ENCODE results near the gene SPAG16. TPM values are rescaled to one million over a fixed set of nuclear protein-coding genes. Genes with fewer than 3 reads are reported as not detected.

The SPAG16 gene
- 53.7 TPM for polyA plus RNA-seq
- long read RNA-seq, donor 1, transcript SPAG16-207 (5 exons, 1,250 nt): major isoform, 27 of 27 reads
- long read RNA-seq, donor 1, partial matches to known transcripts: 0 of 27 reads
- long read RNA-seq, donor 1, other reads (novel, unspliced or antisense): 0 of 27 reads
- long read RNA-seq, donor 2, transcript SPAG16-207 (5 exons, 1,250 nt): major isoform, 62 of 62 reads
- long read RNA-seq, donor 2, partial matches to known transcripts: 0 of 62 reads
- long read RNA-seq, donor 2, other reads (novel, unspliced or antisense): 0 of 62 reads
- long read RNA-seq, donor 3: 0 reads
- long read RNA-seq, donor 4, partial matches to known transcripts: 0 of 2 reads
- long read RNA-seq, donor 4, other reads (novel, unspliced or antisense): 0 of 2 reads
- long read RNA-seq, donor 5, transcript SPAG16-207 (5 exons, 1,250 nt): major isoform, 28 of 28 reads
- long read RNA-seq, donor 5, partial matches to known transcripts: 0 of 28 reads
- long read RNA-seq, donor 5, other reads (novel, unspliced or antisense): 0 of 28 reads
- long read RNA-seq, donor 6, transcript SPAG16-207 (5 exons, 1,250 nt): major isoform, 44 of 52 reads
- long read RNA-seq, donor 6, partial matches to known transcripts: 8 of 52 reads
- long read RNA-seq, donor 6, other reads (novel, unspliced or antisense): 0 of 52 reads
- long read RNA-seq, donor 7, transcript SPAG16-207 (5 exons, 1,250 nt): major isoform, 10 of 10 reads
- long read RNA-seq, donor 7, partial matches to known transcripts: 0 of 10 reads
- long read RNA-seq, donor 7, other reads (novel, unspliced or antisense): 0 of 10 reads
- long read RNA-seq, donor 8, transcript SPAG16-207 (5 exons, 1,250 nt): major isoform, 81 of 87 reads
- long read RNA-seq, donor 8, partial matches to known transcripts: 6 of 87 reads
- long read RNA-seq, donor 8, other reads (novel, unspliced or antisense): 0 of 87 reads
- long read RNA-seq, donor 9, transcript SPAG16-207 (5 exons, 1,250 nt): major isoform, 52 of 52 reads
- long read RNA-seq, donor 9, partial matches to known transcripts: 0 of 52 reads
- long read RNA-seq, donor 9, other reads (novel, unspliced or antisense): 0 of 52 reads
- long read RNA-seq, donor 10, transcript SPAG16-207 (5 exons, 1,250 nt): major isoform, 55 of 62 reads
- long read RNA-seq, donor 10, partial matches to known transcripts: 7 of 62 reads
- long read RNA-seq, donor 10, other reads (novel, unspliced or antisense): 0 of 62 reads
- long read RNA-seq, donor 11, transcript SPAG16-207 (5 exons, 1,250 nt): major isoform, 32 of 32 reads
- long read RNA-seq, donor 11, partial matches to known transcripts: 0 of 32 reads
- long read RNA-seq, donor 11, other reads (novel, unspliced or antisense): 0 of 32 reads

- H3K4me1 ChIP-seq (ENCODE audit: control insufficient read depth, insufficient read depth, low read length): peaks cover 2% of the 10 kb centered on the region
- peak within 1 kb of the TSS; percentile 70 for H3K4me3 ChIP-seq (ENCODE audit: low read length)
- peak; percentile 97 to 99 for DNase-seq
- WGBS (ENCODE audit: insufficient coverage, low lambda C conversion rate): 0% methylated on average over 2 of the region's 59 CpGs
- H3K27me3 ChIP-seq (ENCODE audit: control insufficient read depth, insufficient read depth, low read length): no peaks in the 10 kb centered on the region
- H3K27ac ChIP-seq (ENCODE audit: low read length): peak within 1 kb of the TSS; percentile 85
- no peaks in the 10 kb centered on the region for H3K9me3 ChIP-seq (ENCODE audit: control insufficient read depth, low read depth, low read length)
- H3K36me3 ChIP-seq (ENCODE audit: control insufficient read depth, insufficient read depth, low read length): no peaks in the 10 kb centered on the region
Measured at GRCh38 chr2:213284105-213285090, at the start of gene SPAG16. Gene SPAG16, plus strand, starts transcription at chr2:213284464.

- DNase-seq: no peak
- Histone ChIP-seq H3K36me3 (ENCODE audit: control insufficient read depth, insufficient read depth, low read length) (no peaks in the 10 kb centered on the region), H3K27ac (ENCODE audit: low read length) (no peak overlapping the region), H3K4me1 (ENCODE audit: control insufficient read depth, insufficient read depth, low read length) (no peaks in the 10 kb centered on the region), H3K4me3 (ENCODE audit: low read length) (no peak overlapping the region), H3K9me3 (ENCODE audit: control insufficient read depth, low read depth, low read length) (no peaks in the 10 kb centered on the region), H3K27me3 (ENCODE audit: control insufficient read depth, insufficient read depth, low read length) (no peaks in the 10 kb centered on the region)
- WGBS (ENCODE audit: insufficient coverage, low lambda C conversion rate): no CpG with 5 or more reads among the region's 1 CpG
Measured at GRCh38 chr2:213234641-213235040, 49.6 kb upstream of the SPAG16 start.

GRCh38 chr2:213235741-213236140, 48.5 kb upstream of the SPAG16 start:
- no peak for DNase-seq
- no peaks in the 10 kb centered on the region for H3K27me3 ChIP-seq (ENCODE audit: control insufficient read depth, insufficient read depth, low read length)
- no peaks in the 10 kb centered on the region for H3K9me3 ChIP-seq (ENCODE audit: control insufficient read depth, low read depth, low read length)
- H3K36me3 ChIP-seq (ENCODE audit: control insufficient read depth, insufficient read depth, low read length): no peaks in the 10 kb centered on the region
- 100% methylated on average over 1 of the region's 1 CpG for WGBS (ENCODE audit: insufficient coverage, low lambda C conversion rate)
- H3K27ac ChIP-seq (ENCODE audit: low read length): no peak overlapping the region
- no peaks in the 10 kb centered on the region for H3K4me1 ChIP-seq (ENCODE audit: control insufficient read depth, insufficient read depth, low read length)
- H3K4me3 ChIP-seq (ENCODE audit: low read length): no peak overlapping the region

- H3K27me3 ChIP-seq (ENCODE audit: control insufficient read depth, insufficient read depth, low read length): no peaks in the 10 kb centered on the region
- no CpG with 5 or more reads among the region's 1 CpG for WGBS (ENCODE audit: insufficient coverage, low lambda C conversion rate)
- H3K27ac ChIP-seq (ENCODE audit: low read length): no peak overlapping the region
Measured at GRCh38 chr2:213237251-213237650, 47.0 kb upstream of the SPAG16 start.

GRCh38 chr2:213237787-213238186, 46.5 kb upstream of the SPAG16 start:
- Histone ChIP-seq H3K4me1 (ENCODE audit: control insufficient read depth, insufficient read depth, low read length) (no peaks in the 10 kb centered on the region), H3K4me3 (ENCODE audit: low read length) (no peak overlapping the region), H3K9me3 (ENCODE audit: control insufficient read depth, low read depth, low read length) (no peaks in the 10 kb centered on the region), H3K36me3 (ENCODE audit: control insufficient read depth, insufficient read depth, low read length) (no peaks in the 10 kb centered on the region), H3K27ac (ENCODE audit: low read length) (no peak overlapping the region), H3K27me3 (ENCODE audit: control insufficient read depth, insufficient read depth, low read length) (no peaks in the 10 kb centered on the region)
- no peak for DNase-seq
- WGBS (ENCODE audit: insufficient coverage, low lambda C conversion rate): 83% methylated on average over 1 of the region's 2 CpGs

More at GRCh38 chr2:213237251-213237650, 47.0 kb upstream of the SPAG16 start:
- no peak for DNase-seq
- Histone ChIP-seq H3K4me3 (ENCODE audit: low read length) (no peak overlapping the region), H3K4me1 (ENCODE audit: control insufficient read depth, insufficient read depth, low read length) (no peaks in the 10 kb centered on the region), H3K36me3 (ENCODE audit: control insufficient read depth, insufficient read depth, low read length) (no peaks in the 10 kb centered on the region), H3K9me3 (ENCODE audit: control insufficient read depth, low read depth, low read length) (no peaks in the 10 kb centered on the region)

GRCh38 chr2:213238753-213239495, 45.3 kb upstream of the SPAG16 start:
- DNase-seq: no peak
- 83% methylated on average over 1 of the region's 3 CpGs for WGBS (ENCODE audit: insufficient coverage, low lambda C conversion rate)
- no peak overlapping the region for H3K4me3 ChIP-seq (ENCODE audit: low read length)
- H3K36me3 ChIP-seq (ENCODE audit: control insufficient read depth, insufficient read depth, low read length): no peaks in the 10 kb centered on the region
- H3K9me3 ChIP-seq (ENCODE audit: control insufficient read depth, low read depth, low read length): no peaks in the 10 kb centered on the region
- H3K27me3 ChIP-seq (ENCODE audit: control insufficient read depth, insufficient read depth, low read length): no peaks in the 10 kb centered on the region
- H3K4me1 ChIP-seq (ENCODE audit: control insufficient read depth, insufficient read depth, low read length): no peaks in the 10 kb centered on the region
- no peak overlapping the region for H3K27ac ChIP-seq (ENCODE audit: low read length)

GRCh38 chr2:213241817-213242216, 42.4 kb upstream of the SPAG16 start:
- WGBS (ENCODE audit: insufficient coverage, low lambda C conversion rate): no CpG with 5 or more reads among the region's 6 CpGs
- H3K27ac ChIP-seq (ENCODE audit: low read length): no peak overlapping the region
- no peaks in the 10 kb centered on the region for H3K9me3 ChIP-seq (ENCODE audit: control insufficient read depth, low read depth, low read length)
- H3K4me3 ChIP-seq (ENCODE audit: low read length): no peak overlapping the region
- no peaks in the 10 kb centered on the region for H3K36me3 ChIP-seq (ENCODE audit: control insufficient read depth, insufficient read depth, low read length)
- DNase-seq: no peak
- no peaks in the 10 kb centered on the region for H3K4me1 ChIP-seq (ENCODE audit: control insufficient read depth, insufficient read depth, low read length)
- H3K27me3 ChIP-seq (ENCODE audit: control insufficient read depth, insufficient read depth, low read length): no peaks in the 10 kb centered on the region

GRCh38 chr2:213242653-213243052, 41.6 kb upstream of the SPAG16 start:
- 100% methylated on average over 1 of the region's 1 CpG for whole genome bisulfite sequencing (ENCODE audit: insufficient coverage, low lambda C conversion rate)
- no peaks in the 10 kb centered on the region for H3K9me3 ChIP-seq (ENCODE audit: control insufficient read depth, low read depth, low read length)
- H3K4me3 ChIP-seq (ENCODE audit: low read length): no peak overlapping the region
- no peak for DNase-seq
- H3K27ac ChIP-seq (ENCODE audit: low read length): no peak overlapping the region
- H3K4me1 ChIP-seq (ENCODE audit: control insufficient read depth, insufficient read depth, low read length): no peaks in the 10 kb centered on the region
- no peaks in the 10 kb centered on the region for H3K36me3 ChIP-seq (ENCODE audit: control insufficient read depth, insufficient read depth, low read length)
- no peaks in the 10 kb centered on the region for H3K27me3 ChIP-seq (ENCODE audit: control insufficient read depth, insufficient read depth, low read length)

All from large intestine (tissue), 12 donors.